B cell (primary cell): ENCODE results near the gene TFAP2A.

Experiments used
- EZH2 ChIP-seq: IDR thresholded peaks from 2 replicates; pipeline ENCODE4 v1.6.1; 2012; ENCODE audit warnings: borderline replicate concordance, low read depth, mild to moderate bottlenecking, moderate library complexity, low read length; ENCODE audit not compliant: insufficient read depth, poor library complexity, severe bottlenecking
- TF ChIP-seq, protein P1 (sequence below): fragments of 200-600 bp; IDR thresholded peaks from one replicate; pipeline ENCODE4 v1.8.0; 2022; ENCODE audit warnings: antibody characterized with exemption, mild to moderate bottlenecking

GRCh38 chr6:10434235-10434634 is 19.4 kb upstream of the TFAP2A start:
- TF ChIP-seq, protein P1, sequence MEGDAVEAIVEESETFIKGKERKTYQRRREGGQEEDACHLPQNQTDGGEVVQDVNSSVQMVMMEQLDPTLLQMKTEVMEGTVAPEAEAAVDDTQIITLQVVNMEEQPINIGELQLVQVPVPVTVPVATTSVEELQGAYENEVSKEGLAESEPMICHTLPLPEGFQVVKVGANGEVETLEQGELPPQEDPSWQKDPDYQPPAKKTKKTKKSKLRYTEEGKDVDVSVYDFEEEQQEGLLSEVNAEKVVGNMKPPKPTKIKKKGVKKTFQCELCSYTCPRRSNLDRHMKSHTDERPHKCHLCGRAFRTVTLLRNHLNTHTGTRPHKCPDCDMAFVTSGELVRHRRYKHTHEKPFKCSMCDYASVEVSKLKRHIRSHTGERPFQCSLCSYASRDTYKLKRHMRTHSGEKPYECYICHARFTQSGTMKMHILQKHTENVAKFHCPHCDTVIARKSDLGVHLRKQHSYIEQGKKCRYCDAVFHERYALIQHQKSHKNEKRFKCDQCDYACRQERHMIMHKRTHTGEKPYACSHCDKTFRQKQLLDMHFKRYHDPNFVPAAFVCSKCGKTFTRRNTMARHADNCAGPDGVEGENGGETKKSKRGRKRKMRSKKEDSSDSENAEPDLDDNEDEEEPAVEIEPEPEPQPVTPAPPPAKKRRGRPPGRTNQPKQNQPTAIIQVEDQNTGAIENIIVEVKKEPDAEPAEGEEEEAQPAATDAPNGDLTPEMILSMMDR = no peak
- no peak for TF ChIP-seq EZH2
